DND-41 (cell line): ENCODE data around the gene SETBP1.

Experiments
- EZH2 ChIP-seq: IDR thresholded peaks from 3 replicates; pipeline ENCODE4 v1.6.1; 2012; ENCODE audit warnings: borderline replicate concordance, low read depth, mild to moderate bottlenecking, moderate library complexity, low read length, inconsistent platforms; ENCODE audit not compliant: severe bottlenecking
- TF ChIP-seq, protein P1 (sequence below): IDR thresholded peaks from 2 replicates; pipeline ENCODE4 v1.5.1; 2012; ENCODE audit warnings: borderline replicate concordance, low read length, moderate library complexity, mild to moderate bottlenecking; ENCODE audit not compliant: poor library complexity, severe bottlenecking; ENCODE audit errors: extremely low read depth

DNA sequence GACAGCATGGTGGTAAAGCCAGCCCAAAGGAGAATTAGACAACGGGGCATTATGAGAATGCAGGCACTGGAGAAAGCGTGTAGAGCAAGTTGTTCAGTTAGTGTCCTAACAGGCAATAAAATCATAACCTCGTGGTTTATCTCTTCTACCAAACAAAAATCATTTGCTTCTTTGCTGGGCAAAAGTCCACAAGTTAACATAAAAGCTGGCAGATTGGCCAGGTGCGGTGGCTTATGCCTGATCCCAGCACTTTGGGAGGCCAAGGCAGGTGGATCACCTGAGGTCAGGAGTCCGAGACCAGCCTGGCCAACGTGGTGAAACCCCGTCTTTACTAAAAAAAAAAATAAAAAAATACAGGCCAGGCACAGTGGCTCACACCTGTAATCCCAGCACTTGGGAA lies 364.1 kb downstream of the SETBP1 start:
- no peak for TF ChIP-seq EZH2
- TF ChIP-seq, protein P1, sequence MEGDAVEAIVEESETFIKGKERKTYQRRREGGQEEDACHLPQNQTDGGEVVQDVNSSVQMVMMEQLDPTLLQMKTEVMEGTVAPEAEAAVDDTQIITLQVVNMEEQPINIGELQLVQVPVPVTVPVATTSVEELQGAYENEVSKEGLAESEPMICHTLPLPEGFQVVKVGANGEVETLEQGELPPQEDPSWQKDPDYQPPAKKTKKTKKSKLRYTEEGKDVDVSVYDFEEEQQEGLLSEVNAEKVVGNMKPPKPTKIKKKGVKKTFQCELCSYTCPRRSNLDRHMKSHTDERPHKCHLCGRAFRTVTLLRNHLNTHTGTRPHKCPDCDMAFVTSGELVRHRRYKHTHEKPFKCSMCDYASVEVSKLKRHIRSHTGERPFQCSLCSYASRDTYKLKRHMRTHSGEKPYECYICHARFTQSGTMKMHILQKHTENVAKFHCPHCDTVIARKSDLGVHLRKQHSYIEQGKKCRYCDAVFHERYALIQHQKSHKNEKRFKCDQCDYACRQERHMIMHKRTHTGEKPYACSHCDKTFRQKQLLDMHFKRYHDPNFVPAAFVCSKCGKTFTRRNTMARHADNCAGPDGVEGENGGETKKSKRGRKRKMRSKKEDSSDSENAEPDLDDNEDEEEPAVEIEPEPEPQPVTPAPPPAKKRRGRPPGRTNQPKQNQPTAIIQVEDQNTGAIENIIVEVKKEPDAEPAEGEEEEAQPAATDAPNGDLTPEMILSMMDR: no peak
